ENCODE results near the gene RECQL5.

DNA sequence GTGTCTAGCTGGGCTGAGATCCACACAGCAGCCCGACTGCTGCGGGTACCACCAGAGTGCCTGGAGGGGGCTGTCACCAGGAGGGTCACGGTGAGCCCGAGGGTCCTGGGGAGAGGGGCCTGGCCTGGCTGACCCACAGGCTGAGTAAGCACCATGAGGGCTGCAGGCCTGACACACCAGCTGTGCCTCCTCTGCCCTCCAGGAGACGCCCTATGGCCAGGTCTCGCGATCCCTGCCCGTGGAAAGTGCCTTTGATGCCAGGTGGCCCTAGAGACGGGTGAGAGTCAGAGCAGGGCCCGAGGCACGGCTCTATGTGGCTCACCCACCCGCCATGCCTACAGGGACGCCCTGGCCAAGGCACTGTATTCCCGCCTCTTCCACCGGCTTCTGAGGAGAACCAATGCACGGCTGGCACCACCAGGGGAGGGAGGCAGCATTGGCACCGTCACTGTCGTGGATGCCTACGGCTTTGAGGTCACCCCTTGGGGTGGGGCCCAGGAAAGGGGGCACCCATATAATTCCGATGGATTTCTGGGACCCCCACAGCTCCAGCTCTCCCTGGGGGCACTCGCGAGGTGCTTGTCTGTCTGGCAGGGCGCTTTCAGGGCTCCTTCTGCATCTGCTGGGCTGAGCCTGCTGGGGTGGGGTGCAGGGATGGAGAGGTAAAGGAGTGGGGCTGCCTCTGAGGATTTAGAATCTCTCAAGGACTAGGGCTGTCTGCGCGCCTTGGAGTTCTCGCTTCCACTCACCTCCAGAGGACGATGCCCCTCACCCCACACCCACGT lies 72.3 kb downstream of the RECQL5 start:
- TF ChIP-seq, protein P1, sequence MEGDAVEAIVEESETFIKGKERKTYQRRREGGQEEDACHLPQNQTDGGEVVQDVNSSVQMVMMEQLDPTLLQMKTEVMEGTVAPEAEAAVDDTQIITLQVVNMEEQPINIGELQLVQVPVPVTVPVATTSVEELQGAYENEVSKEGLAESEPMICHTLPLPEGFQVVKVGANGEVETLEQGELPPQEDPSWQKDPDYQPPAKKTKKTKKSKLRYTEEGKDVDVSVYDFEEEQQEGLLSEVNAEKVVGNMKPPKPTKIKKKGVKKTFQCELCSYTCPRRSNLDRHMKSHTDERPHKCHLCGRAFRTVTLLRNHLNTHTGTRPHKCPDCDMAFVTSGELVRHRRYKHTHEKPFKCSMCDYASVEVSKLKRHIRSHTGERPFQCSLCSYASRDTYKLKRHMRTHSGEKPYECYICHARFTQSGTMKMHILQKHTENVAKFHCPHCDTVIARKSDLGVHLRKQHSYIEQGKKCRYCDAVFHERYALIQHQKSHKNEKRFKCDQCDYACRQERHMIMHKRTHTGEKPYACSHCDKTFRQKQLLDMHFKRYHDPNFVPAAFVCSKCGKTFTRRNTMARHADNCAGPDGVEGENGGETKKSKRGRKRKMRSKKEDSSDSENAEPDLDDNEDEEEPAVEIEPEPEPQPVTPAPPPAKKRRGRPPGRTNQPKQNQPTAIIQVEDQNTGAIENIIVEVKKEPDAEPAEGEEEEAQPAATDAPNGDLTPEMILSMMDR (IDR thresholded peaks at IDR 0.05) = no peak
- TF ChIP-seq POLR2A (IDR thresholded peaks at IDR 0.05) = no peak
